HEK293T (cell line): ENCODE data around the gene LCN12.

Source experiments
- BHLHE40 ChIP-seq: fragments of 450-650 bp; IDR thresholded peaks from 2 replicates; pipeline ENCODE4 v1.6.1; 2016; ENCODE audit warnings: mild to moderate bottlenecking, moderate library complexity, borderline replicate concordance
- FOXA1 ChIP-seq: fragments of 450-650 bp; IDR thresholded peaks from 2 replicates; pipeline ENCODE4 v1.6.1; 2016; ENCODE audit warnings: mild to moderate bottlenecking
- FOXK2 ChIP-seq: fragments of 450-650 bp; IDR thresholded peaks from 2 replicates; pipeline ENCODE4 v1.6.1; 2016; ENCODE audit warnings: mild to moderate bottlenecking
- FOXM1 ChIP-seq: fragments of 450-650 bp; IDR thresholded peaks from 2 replicates; pipeline ENCODE4 v1.6.1; 2017; ENCODE audit warnings: mild to moderate bottlenecking, borderline replicate concordance
- SP1 ChIP-seq: fragments of 450-650 bp; IDR thresholded peaks from 2 replicates; pipeline ENCODE4 v1.6.1; 2017
- TARDBP ChIP-seq: fragments of 450-650 bp; IDR thresholded peaks from 2 replicates; pipeline ENCODE4 v1.6.1; 2016
- TF ChIP-seq, protein P1 (sequence below): fragments of 450-650 bp; IDR thresholded peaks from 2 replicates; pipeline ENCODE4 v1.6.1; 2016

GRCh38 chr9:137000177-137000930 lies 48.3 kb downstream of the LCN12 start:
- TF ChIP-seq FOXM1: no peak
- no peak for TF ChIP-seq SP1
- TF ChIP-seq, protein P1, sequence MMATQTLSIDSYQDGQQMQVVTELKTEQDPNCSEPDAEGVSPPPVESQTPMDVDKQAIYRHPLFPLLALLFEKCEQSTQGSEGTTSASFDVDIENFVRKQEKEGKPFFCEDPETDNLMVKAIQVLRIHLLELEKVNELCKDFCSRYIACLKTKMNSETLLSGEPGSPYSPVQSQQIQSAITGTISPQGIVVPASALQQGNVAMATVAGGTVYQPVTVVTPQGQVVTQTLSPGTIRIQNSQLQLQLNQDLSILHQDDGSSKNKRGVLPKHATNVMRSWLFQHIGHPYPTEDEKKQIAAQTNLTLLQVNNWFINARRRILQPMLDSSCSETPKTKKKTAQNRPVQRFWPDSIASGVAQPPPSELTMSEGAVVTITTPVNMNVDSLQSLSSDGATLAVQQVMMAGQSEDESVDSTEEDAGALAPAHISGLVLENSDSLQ: no peak
- TF ChIP-seq TARDBP: no peak
- TF ChIP-seq FOXA1: no peak
- TF ChIP-seq BHLHE40: no peak
- no peak for TF ChIP-seq FOXK2
